OCI-LY7 (cell line): ENCODE data around the gene TIPIN.

ENCODE experiments used
- CTCF ChIP-seq: fragments of 200-600 bp; sonication (generic); conservative IDR thresholded peaks from 2 replicates; pipeline ENCODE4 v1.5.1; 2014; ENCODE audit warnings: mild to moderate bottlenecking, antibody characterized with exemption, low read length, moderate library complexity, mixed read lengths
- EZH2phosphoT487 ChIP-seq: fragments of 200-600 bp; sonication (generic); IDR thresholded peaks from 2 replicates; pipeline ENCODE4 v1.6.1; 2018; ENCODE audit warnings: low read depth, borderline replicate concordance, mild to moderate bottlenecking, mixed run types, antibody characterized with exemption, low read length, moderate library complexity, mixed read lengths

GRCh38 chr15:66288551-66289185 is 67.8 kb downstream of the TIPIN start:
- TF ChIP-seq CTCF: no peak
- no peak for TF ChIP-seq EZH2phosphoT487
